NCI-H2227 treated with DMSO at 0.1 percent for 48 hours (cell line): ENCODE results near the gene OR52N2.

Experiments used
- DNase-seq: peaks from one replicate; lab custom pipeline; 2025; lab: John Stamatoyannopoulos, UW

The OR52N2 gene

GRCh38 chr11:5808500-5809121 lies at the start of gene OR52N2:
Gene OR52N2, plus strand, starts transcription at chr11:5808924. Its CDS starts 11,412 bp downstream, at chr11:5820336.
- peak; percentile 18 for DNase-seq

GRCh38 chr11:5767056-5767455 lies 41.7 kb upstream of the OR52N2 start:
- DNase-seq = no peak

GRCh38 chr11:5783255-5783654 lies 25.5 kb upstream of the OR52N2 start, which contains the start of gene OR52N5:
Gene OR52N5, minus strand, starts transcription at chr11:5783355. Its CDS starts 4,721 bp downstream, at chr11:5778634.
- DNase-seq = no peak

- no peak for DNase-seq
Observed at GRCh38 chr11:5791165-5791564, 17.6 kb upstream of the OR52N2 start, which contains the start of gene OR52N1. Gene OR52N1, minus strand, starts transcription at chr11:5791265. Its CDS starts 2,449 bp downstream, at chr11:5788816.

GRCh38 chr11:5796541-5796940 lies 12.2 kb upstream of the OR52N2 start:
- DNase-seq = no peak

GRCh38 chr11:5803982-5804381 lies 4.7 kb upstream of the OR52N2 start:
- no peak for DNase-seq

- no peak for DNase-seq
Observed at GRCh38 chr11:5807580-5807979, 1.1 kb upstream of the OR52N2 start.

GRCh38 chr11:5809122-5809519 lies 397 bp downstream of the OR52N2 start:
- no peak for DNase-seq

- DNase-seq = no peak
Observed at GRCh38 chr11:5809905-5810795, 1.4 kb downstream of the OR52N2 start.

- DNase-seq = no peak
Observed at GRCh38 chr11:5815534-5815933, 6.8 kb downstream of the OR52N2 start.

GRCh38 chr11:5818245-5818886 lies 9.6 kb downstream of the OR52N2 start:
- no peak for DNase-seq

GRCh38 chr11:5831196-5831829 lies 22.6 kb downstream of the OR52N2 start:
- DNase-seq = no peak

- DNase-seq = no peak
Observed at GRCh38 chr11:5833446-5833845, 24.7 kb downstream of the OR52N2 start.

GRCh38 chr11:5837695-5838094 lies 29.0 kb downstream of the OR52N2 start:
- no peak for DNase-seq

- DNase-seq = no peak
Observed at GRCh38 chr11:5841797-5842196, 33.1 kb downstream of the OR52N2 start, which contains the start of gene OR52E6. Gene OR52E6, minus strand, starts transcription at chr11:5841897. Its CDS starts 0 bp downstream, at chr11:5841897.

GRCh38 chr11:5846701-5847100 lies 38.0 kb downstream of the OR52N2 start:
- DNase-seq = no peak

GRCh38 chr11:5847711-5848110 lies 39.0 kb downstream of the OR52N2 start:
- DNase-seq = no peak

GRCh38 chr11:5851002-5851401 lies 42.3 kb downstream of the OR52N2 start:
- DNase-seq = no peak

GRCh38 chr11:5857590-5857989 lies 48.9 kb downstream of the OR52N2 start, which contains the start of gene OR52E8:
Gene OR52E8, minus strand, starts transcription at chr11:5857690. Its CDS starts 0 bp downstream, at chr11:5857690.
- DNase-seq = no peak

- no peak for DNase-seq
Observed at GRCh38 chr11:5865826-5866225, 57.1 kb downstream of the OR52N2 start.
